ENCODE measurements around the gene NUP133.

DNA sequence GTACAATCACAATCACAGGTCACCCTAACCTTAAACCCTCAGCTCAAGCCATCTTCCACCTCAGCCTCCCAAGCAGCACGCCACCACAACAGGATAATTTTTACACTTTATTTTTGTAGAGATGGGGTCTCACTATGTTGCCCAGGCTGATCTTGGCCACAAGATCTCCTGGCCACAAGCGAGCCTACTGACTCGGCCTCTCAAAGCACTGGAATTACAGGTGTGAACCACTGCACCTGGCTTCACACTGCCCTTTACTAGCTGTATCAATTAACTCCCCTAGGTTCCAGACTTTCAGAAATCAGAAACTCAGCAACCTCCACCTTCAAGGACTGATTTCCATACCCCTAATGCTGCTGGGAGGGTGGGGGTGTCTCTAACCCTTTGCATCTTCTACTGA, 37.0 kb downstream of the NUP133 start:
- no peak for TF ChIP-seq CTCF (conservative IDR thresholded peaks at IDR 0.05; ENCODE audit: low read depth in 2 of 2)
- no peak for TF ChIP-seq JUNB (IDR thresholded peaks at IDR 0.05; ENCODE audit: unreplicated experiment)
- TF ChIP-seq NANOG (IDR thresholded peaks at IDR 0.05; ENCODE audit: borderline replicate concordance) = no peak
- TF ChIP-seq, protein P1, sequence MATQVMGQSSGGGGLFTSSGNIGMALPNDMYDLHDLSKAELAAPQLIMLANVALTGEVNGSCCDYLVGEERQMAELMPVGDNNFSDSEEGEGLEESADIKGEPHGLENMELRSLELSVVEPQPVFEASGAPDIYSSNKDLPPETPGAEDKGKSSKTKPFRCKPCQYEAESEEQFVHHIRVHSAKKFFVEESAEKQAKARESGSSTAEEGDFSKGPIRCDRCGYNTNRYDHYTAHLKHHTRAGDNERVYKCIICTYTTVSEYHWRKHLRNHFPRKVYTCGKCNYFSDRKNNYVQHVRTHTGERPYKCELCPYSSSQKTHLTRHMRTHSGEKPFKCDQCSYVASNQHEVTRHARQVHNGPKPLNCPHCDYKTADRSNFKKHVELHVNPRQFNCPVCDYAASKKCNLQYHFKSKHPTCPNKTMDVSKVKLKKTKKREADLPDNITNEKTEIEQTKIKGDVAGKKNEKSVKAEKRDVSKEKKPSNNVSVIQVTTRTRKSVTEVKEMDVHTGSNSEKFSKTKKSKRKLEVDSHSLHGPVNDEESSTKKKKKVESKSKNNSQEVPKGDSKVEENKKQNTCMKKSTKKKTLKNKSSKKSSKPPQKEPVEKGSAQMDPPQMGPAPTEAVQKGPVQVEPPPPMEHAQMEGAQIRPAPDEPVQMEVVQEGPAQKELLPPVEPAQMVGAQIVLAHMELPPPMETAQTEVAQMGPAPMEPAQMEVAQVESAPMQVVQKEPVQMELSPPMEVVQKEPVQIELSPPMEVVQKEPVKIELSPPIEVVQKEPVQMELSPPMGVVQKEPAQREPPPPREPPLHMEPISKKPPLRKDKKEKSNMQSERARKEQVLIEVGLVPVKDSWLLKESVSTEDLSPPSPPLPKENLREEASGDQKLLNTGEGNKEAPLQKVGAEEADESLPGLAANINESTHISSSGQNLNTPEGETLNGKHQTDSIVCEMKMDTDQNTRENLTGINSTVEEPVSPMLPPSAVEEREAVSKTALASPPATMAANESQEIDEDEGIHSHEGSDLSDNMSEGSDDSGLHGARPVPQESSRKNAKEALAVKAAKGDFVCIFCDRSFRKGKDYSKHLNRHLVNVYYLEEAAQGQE (IDR thresholded peaks at IDR 0.05; ENCODE audit: unreplicated experiment) = no peak
- TF ChIP-seq EZH2 (IDR thresholded peaks at IDR 0.05; ENCODE audit: low read depth, unreplicated experiment) = no peak
- TF ChIP-seq CREB1 (CRISPR knock-in tag; IDR thresholded peaks at IDR 0.05; ENCODE audit: low read depth) = no peak
- no peak for TF ChIP-seq POLR2AphosphoS5 (IDR thresholded peaks at IDR 0.05; ENCODE audit: low read depth)
- TF ChIP-seq ZNF331 (CRISPR knock-in tag; IDR thresholded peaks at IDR 0.05; ENCODE audit: low read depth) = no peak
